ENCODE measurements around the gene TGM3. TPM values are rescaled to one million over a fixed set of nuclear protein-coding genes. Genes with fewer than 3 reads are reported as not detected.

Gene TGM3
- total RNA-seq, 4 donors from 2014 or later, result not detected

DNA sequence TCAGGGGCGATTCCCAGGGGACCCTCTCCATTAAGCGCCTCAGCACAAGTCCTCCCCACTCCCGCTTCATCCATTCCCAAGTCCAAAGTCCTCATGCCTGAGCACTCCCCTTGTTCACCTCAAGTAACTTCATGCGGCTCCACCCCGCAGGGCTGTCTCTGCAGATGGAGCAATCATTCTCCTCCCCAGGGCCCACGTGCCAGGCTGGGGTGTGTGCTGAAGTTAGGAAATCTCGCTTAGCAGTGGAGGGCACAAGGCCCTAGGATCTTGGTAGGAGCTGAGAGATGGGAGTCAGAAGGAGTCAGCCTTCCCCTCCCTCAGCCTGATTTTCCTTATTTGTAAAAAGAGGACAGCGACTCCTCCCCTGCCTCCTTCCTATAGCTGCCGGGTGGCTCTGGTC lies 3.5 kb downstream of the TGM3 start:
- TF ChIP-seq, protein P1, sequence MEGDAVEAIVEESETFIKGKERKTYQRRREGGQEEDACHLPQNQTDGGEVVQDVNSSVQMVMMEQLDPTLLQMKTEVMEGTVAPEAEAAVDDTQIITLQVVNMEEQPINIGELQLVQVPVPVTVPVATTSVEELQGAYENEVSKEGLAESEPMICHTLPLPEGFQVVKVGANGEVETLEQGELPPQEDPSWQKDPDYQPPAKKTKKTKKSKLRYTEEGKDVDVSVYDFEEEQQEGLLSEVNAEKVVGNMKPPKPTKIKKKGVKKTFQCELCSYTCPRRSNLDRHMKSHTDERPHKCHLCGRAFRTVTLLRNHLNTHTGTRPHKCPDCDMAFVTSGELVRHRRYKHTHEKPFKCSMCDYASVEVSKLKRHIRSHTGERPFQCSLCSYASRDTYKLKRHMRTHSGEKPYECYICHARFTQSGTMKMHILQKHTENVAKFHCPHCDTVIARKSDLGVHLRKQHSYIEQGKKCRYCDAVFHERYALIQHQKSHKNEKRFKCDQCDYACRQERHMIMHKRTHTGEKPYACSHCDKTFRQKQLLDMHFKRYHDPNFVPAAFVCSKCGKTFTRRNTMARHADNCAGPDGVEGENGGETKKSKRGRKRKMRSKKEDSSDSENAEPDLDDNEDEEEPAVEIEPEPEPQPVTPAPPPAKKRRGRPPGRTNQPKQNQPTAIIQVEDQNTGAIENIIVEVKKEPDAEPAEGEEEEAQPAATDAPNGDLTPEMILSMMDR (IDR thresholded peaks at IDR 0.05), result no peak
- DNase-seq (ENCODE audit: low spot score) (no peak), ATAC-seq (ENCODE audit: low FRiP score) (no peak)

DNA sequence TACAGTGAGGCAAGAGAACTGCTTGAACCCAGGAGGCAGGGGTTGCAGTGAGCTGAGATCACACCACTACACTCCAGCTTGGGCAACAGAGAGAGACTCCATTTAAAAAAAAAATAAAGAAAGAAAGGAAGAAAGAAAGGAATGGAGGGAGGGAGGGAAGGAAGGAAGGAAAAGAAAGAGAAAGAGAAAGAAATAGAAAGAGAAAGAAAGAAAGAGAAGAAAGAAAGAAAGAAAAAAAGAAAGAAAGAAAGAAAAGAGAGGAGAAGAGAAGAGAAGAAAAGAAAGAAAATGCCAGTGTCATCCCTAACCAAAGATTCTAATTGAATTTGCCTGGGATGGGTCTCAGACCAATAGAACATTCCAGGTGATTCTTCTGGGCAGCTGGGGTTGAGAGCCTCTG lies 4.2 kb downstream of the TGM3 start:
- TF ChIP-seq, protein P1 (IDR thresholded peaks at IDR 0.05), result no peak
- DNase-seq (ENCODE audit: low spot score), result no peak

GRCh38 chr20:2300420-2300819 lies 4.6 kb downstream of the TGM3 start:
- TF ChIP-seq, protein P1 (IDR thresholded peaks at IDR 0.05), result no peak
- ATAC-seq (ENCODE audit: low FRiP score) (no peak), DNase-seq (ENCODE audit: low spot score) (no peak)

More for the DNA sequence above, 4.2 kb downstream of the TGM3 start:
- no peak for ATAC-seq (ENCODE audit: low FRiP score)

GRCh38 chr20:2301164-2301622 lies 5.4 kb downstream of the TGM3 start:
- ATAC-seq (ENCODE audit: low FRiP score) (no peak), DNase-seq (ENCODE audit: low spot score) (no peak)
- TF ChIP-seq, protein P1 (IDR thresholded peaks at IDR 0.05), result no peak

GRCh38 chr20:2302384-2303060 lies 6.7 kb downstream of the TGM3 start:
- ATAC-seq (ENCODE audit: low FRiP score) (no peak), DNase-seq (ENCODE audit: low spot score) (no peak)
- TF ChIP-seq, protein P1 (IDR thresholded peaks at IDR 0.05), result no peak

GRCh38 chr20:2303673-2304072 lies 7.9 kb downstream of the TGM3 start:
- no peak for ATAC-seq (ENCODE audit: low FRiP score)
- TF ChIP-seq, protein P1 (IDR thresholded peaks at IDR 0.05), result no peak
- DNase-seq (ENCODE audit: low spot score), result no peak

DNA sequence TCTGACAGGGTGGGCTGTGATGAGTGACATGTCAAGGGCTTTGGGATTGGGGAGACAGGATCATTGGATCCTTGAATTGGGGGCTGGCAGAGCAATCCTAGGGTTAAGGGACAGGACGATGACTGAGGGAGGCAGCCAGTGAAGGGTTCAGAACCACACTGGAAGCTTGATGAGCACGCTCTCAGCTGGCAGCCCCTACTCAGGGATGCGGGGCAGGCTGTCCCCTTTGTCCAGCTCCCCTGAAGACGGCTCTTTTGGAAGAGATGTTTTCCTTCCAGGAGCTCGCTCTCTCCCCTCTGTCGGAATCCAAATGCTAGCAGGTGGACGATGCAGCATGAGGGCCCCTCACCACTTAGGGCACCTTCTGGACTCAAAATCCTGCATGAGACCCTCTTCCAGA lies 8.4 kb downstream of the TGM3 start:
- ATAC-seq (ENCODE audit: low FRiP score) (no peak), DNase-seq (ENCODE audit: low spot score) (no peak)
- TF ChIP-seq, protein P1 (IDR thresholded peaks at IDR 0.05), result no peak
